ENCODE data around the gene SCGN. TPM values are rescaled to one million over a fixed set of nuclear protein-coding genes. Genes with fewer than 3 reads are reported as not detected.

Gene SCGN
- total and polyA plus RNA-seq, 2 of the 4 experiments (the other 2 are of a cell fraction): not detected

- Histone ChIP-seq H2BK20ac (ENCODE audit: low read depth, low read length) (no peak overlapping the region), H3K23ac (ENCODE audit: low read depth, low read length) (no peak overlapping the region), H3K4me1 (ENCODE audit: control insufficient read depth, insufficient read depth, low read length) (no peaks in the 10 kb centered on the region), H3K27me3 (ENCODE audit: control insufficient read depth, insufficient read depth, low read length) (no peaks in the 10 kb centered on the region), H3K9ac (ENCODE audit: low read depth, low read length) (no peak overlapping the region), H2AK9ac (replicated peaks; ENCODE audit: low read depth, low read length, poor library complexity) (no peak overlapping the region), H3K9me1 (ENCODE audit: insufficient read depth, low read length) (no peaks in the 10 kb centered on the region), H3K18ac (ENCODE audit: low read depth, low read length) (no peak overlapping the region), H3K56ac (ENCODE audit: extremely low read depth, insufficient read depth, low read length) (no peak overlapping the region), H4K5ac (ENCODE audit: low read depth, low read length) (no peak overlapping the region), H2AK5ac (ENCODE audit: low read depth, low read length) (no peak overlapping the region), H2BK15ac (ENCODE audit: low read depth, low read length) (no peak overlapping the region), H3K4me3 (ENCODE audit: insufficient read depth, low read depth, low read length) (no peak overlapping the region), H4K20me1 (ENCODE audit: insufficient read depth, low read length) (no peaks in the 10 kb centered on the region), H3K79me1 (ENCODE audit: low read depth in 1 of 2, low read length in 2 of 2) (no peaks in the 10 kb centered on the region), H2BK5ac (ENCODE audit: low read depth, low read length, poor library complexity, severe bottlenecking) (no peak overlapping the region), H2BK120ac (ENCODE audit: low read depth, low read length) (no peak overlapping the region), H3K36me3 (ENCODE audit: control insufficient read depth, insufficient read depth, low read length) (no peaks in the 10 kb centered on the region), H4K8ac (ENCODE audit: low read depth in 2 of 2, low read length in 2 of 2) (no peak overlapping the region), H3K14ac (replicated peaks; ENCODE audit: low read depth, low read length) (no peak overlapping the region), H3K27ac (ENCODE audit: insufficient read depth, low read length) (no peak overlapping the region), H3K4ac (ENCODE audit: low read depth, low read length) (no peak overlapping the region), H2AFZ (replicated peaks; ENCODE audit: low read length, poor library complexity) (no peak overlapping the region), H4K91ac (ENCODE audit: insufficient read depth, low read depth, low read length) (no peak overlapping the region), H3K9me3 (ENCODE audit: control insufficient read depth, insufficient read depth, low read length) (no peaks in the 10 kb centered on the region), H3K4me2 (ENCODE audit: low read depth, low read length) (no peak overlapping the region)
- no TSS peak for BruUV-seq (replicated peaks)
- POLR2A ChIA-PET (ENCODE audit: unreplicated experiment): no interaction called here
- CTCF ChIA-PET: no interaction called here
- ATAC-seq (ENCODE audit: low read depth) (no peak), DNase-seq (no peak)
- TF ChIP-seq POLR2A (IDR thresholded peaks at IDR 0.05; ENCODE audit: low read depth, low read length): no peak
- TF ChIP-seq FOS (IDR thresholded peaks at IDR 0.05; ENCODE audit: low read depth, low read length): no peak
- TF ChIP-seq RFX5 (IDR thresholded peaks at IDR 0.05; ENCODE audit: low read depth, low read length): no peak
- TF ChIP-seq, protein P1, sequence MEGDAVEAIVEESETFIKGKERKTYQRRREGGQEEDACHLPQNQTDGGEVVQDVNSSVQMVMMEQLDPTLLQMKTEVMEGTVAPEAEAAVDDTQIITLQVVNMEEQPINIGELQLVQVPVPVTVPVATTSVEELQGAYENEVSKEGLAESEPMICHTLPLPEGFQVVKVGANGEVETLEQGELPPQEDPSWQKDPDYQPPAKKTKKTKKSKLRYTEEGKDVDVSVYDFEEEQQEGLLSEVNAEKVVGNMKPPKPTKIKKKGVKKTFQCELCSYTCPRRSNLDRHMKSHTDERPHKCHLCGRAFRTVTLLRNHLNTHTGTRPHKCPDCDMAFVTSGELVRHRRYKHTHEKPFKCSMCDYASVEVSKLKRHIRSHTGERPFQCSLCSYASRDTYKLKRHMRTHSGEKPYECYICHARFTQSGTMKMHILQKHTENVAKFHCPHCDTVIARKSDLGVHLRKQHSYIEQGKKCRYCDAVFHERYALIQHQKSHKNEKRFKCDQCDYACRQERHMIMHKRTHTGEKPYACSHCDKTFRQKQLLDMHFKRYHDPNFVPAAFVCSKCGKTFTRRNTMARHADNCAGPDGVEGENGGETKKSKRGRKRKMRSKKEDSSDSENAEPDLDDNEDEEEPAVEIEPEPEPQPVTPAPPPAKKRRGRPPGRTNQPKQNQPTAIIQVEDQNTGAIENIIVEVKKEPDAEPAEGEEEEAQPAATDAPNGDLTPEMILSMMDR (conservative IDR thresholded peaks at IDR 0.05; ENCODE audit: low read depth, low read length): no peak
- TF ChIP-seq ELK1 (IDR thresholded peaks at IDR 0.05; ENCODE audit: borderline replicate concordance, low read depth, low read length): no peak
- no peak for TF ChIP-seq RCOR1 (IDR thresholded peaks at IDR 0.05; ENCODE audit: insufficient replicate concordance, low read length)
- TF ChIP-seq SMC3 (IDR thresholded peaks at IDR 0.05; ENCODE audit: low read depth, low read length): no peak
- no peak for TF ChIP-seq CEBPB (IDR thresholded peaks at IDR 0.05; ENCODE audit: low read depth, low read length)
- no peak for TF ChIP-seq USF2 (IDR thresholded peaks at IDR 0.05; ENCODE audit: low read depth, low read length)
- TF ChIP-seq RAD21 (IDR thresholded peaks at IDR 0.05; ENCODE audit: low read length): no peak
- TF ChIP-seq MAFK (IDR thresholded peaks at IDR 0.05; ENCODE audit: low read depth, low read length): no peak
- no peak for TF ChIP-seq MXI1 (IDR thresholded peaks at IDR 0.05; ENCODE audit: borderline replicate concordance, low read depth, low read length)
- TF ChIP-seq NFE2L2 (IDR thresholded peaks at IDR 0.05; ENCODE audit: low read depth, low read length): no peak
- no peak for TF ChIP-seq BHLHE40 (IDR thresholded peaks at IDR 0.05; ENCODE audit: low read depth, low read length)
- no peak for TF ChIP-seq MAZ (IDR thresholded peaks at IDR 0.05; ENCODE audit: borderline replicate concordance, low read depth, low read length)
- no peak for TF ChIP-seq CHD1 (IDR thresholded peaks at IDR 0.05; ENCODE audit: low read depth, low read length)
- in situ Hi-C loops (cut with MboI; ENCODE audit: low sequenced_read_pairs): loop anchor here (25.0 kb wide), 1 partner anchor 1032 kb away; no protein-coding TSS in a partner anchor
- intact Hi-C loops (cut with micrococcal nuclease): no loop called here
- dilution Hi-C loops (cut with HindIII; ENCODE audit: low sequenced_read_pairs, unreplicated experiment): no loop called here
- no CpG with 5 or more reads among the region's 4 CpGs for WGBS, 2 experiments (ENCODE audit: extremely low coverage in 2 of 2, insufficient read length in 1 of 2)
Observed at GRCh38 chr6:25619217-25619616, 32.8 kb upstream of the SCGN start.
